Body of pancreas (tissue), 4 donors: ENCODE data around the gene CCDC149.

Source experiments
- CTCF ChIP-seq, 7 experiments: fragments of 450-650 bp in 4 of 7; fragments of 200-600 bp in 3 of 7; sonication (generic) in 3 of 7; IDR thresholded peaks; one replicate each; pipeline ENCODE4 v1.5.1; 2016 to 2019; ENCODE audit warnings: antibody characterized with exemption in 7 of 7
- POLR2A ChIP-seq, 3 donors: fragments of 450-650 bp; IDR thresholded peaks; one replicate each; pipeline ENCODE4 v1.6.1; 2016; ENCODE audit warnings: antibody characterized with exemption in 3 of 3, mild to moderate bottlenecking in 2 of 3

- TF ChIP-seq CTCF (IDR thresholded peaks at IDR 0.05) (no peak), POLR2A (IDR thresholded peaks at IDR 0.05) (no peak)
These were observed 66.1 kb downstream of the CCDC149 start for GRCh38 chr4:24846716-24847115.
